HepG2 (cell line): ENCODE data around the gene PLCG2.

Source experiments
- JDP2 ChIP-seq: sonication (generic); formaldehyde crosslinking; IDR thresholded peaks from 2 replicates; pipeline ENCODE4 v1.8.1; 2022; ENCODE audit warnings: missing genetic modification reagents, borderline replicate concordance
- KAT2B ChIP-seq: fragments of 150-350 bp; IDR thresholded peaks from 2 replicates; pipeline ENCODE4 v1.6.1; 2014; ENCODE audit warnings: low read depth, low read length, borderline replicate concordance
- KLF15 ChIP-seq: sonication (generic); formaldehyde crosslinking; IDR thresholded peaks from 2 replicates; pipeline ENCODE4 v1.8.1; 2023; ENCODE audit warnings: borderline replicate concordance, mild to moderate bottlenecking, inconsistent platforms, missing genetic modification reagents, mixed read lengths
- MTF1 ChIP-seq: sonication (generic); formaldehyde crosslinking; IDR thresholded peaks from 2 replicates; pipeline ENCODE4 v1.5.0; 2020; ENCODE audit warnings: missing genetic modification reagents
- MYC ChIP-seq: sonication (generic); formaldehyde crosslinking; IDR thresholded peaks from 2 replicates; pipeline ENCODE4 v1.9.0; 2021; ENCODE audit warnings: missing genetic modification reagents, borderline replicate concordance
- POLR2A ChIP-seq, 2 experiments: IDR thresholded peaks; 2 replicates each; pipeline ENCODE4 v1.6.1; 2011; ENCODE audit warnings: low read depth in 2 of 2, low read length in 2 of 2, mild to moderate bottlenecking in 1 of 2, moderate library complexity in 1 of 2; ENCODE audit not compliant: insufficient read depth in 1 of 2
- RNF219 ChIP-seq: sonication (generic); formaldehyde crosslinking; IDR thresholded peaks from 2 replicates; pipeline ENCODE4 v1.5.0; 2020; ENCODE audit warnings: mild to moderate bottlenecking, missing genetic modification reagents
- SIN3A ChIP-seq: IDR thresholded peaks from 2 replicates; pipeline ENCODE4 v1.6.1; 2011; ENCODE audit warnings: low read depth, mild to moderate bottlenecking, control low read depth, low read length, borderline replicate concordance
- TAF1 ChIP-seq: sonication (generic); formaldehyde crosslinking; IDR thresholded peaks from 2 replicates; pipeline ENCODE4 v1.4.0; 2020; ENCODE audit warnings: missing genetic modification reagents
- THAP11 ChIP-seq: IDR thresholded peaks from 2 replicates; pipeline ENCODE4 v1.6.1; 2016; ENCODE audit warnings: missing biosample characterization, missing genetic modification reagents
- TF ChIP-seq, protein P1 (sequence below): sonication (generic); formaldehyde crosslinking; IDR thresholded peaks from 2 replicates; pipeline ENCODE4 v1.5.0; 2020; ENCODE audit warnings: mild to moderate bottlenecking, missing genetic modification reagents, moderate library complexity

GRCh38 chr16:81815429-81815766 is 36.3 kb downstream of the PLCG2 start:
- TF ChIP-seq KLF15 (CRISPR knock-in tag) (no peak), MTF1 (no peak), JDP2 (CRISPR knock-in tag) (no peak), POLR2A (IDR thresholded peaks at IDR 0.05; ENCODE audit: insufficient read depth in 1 of 2, low read depth in 2 of 2, low read length in 2 of 2) (no peak), KAT2B (no peak), RNF219 (CRISPR knock-in tag) (no peak), MYC (CRISPR knock-in tag) (no peak), SIN3A (no peak), THAP11 (CRISPR knock-in tag) (no peak), TAF1 (CRISPR knock-in tag) (no peak)
- TF ChIP-seq, protein P1, sequence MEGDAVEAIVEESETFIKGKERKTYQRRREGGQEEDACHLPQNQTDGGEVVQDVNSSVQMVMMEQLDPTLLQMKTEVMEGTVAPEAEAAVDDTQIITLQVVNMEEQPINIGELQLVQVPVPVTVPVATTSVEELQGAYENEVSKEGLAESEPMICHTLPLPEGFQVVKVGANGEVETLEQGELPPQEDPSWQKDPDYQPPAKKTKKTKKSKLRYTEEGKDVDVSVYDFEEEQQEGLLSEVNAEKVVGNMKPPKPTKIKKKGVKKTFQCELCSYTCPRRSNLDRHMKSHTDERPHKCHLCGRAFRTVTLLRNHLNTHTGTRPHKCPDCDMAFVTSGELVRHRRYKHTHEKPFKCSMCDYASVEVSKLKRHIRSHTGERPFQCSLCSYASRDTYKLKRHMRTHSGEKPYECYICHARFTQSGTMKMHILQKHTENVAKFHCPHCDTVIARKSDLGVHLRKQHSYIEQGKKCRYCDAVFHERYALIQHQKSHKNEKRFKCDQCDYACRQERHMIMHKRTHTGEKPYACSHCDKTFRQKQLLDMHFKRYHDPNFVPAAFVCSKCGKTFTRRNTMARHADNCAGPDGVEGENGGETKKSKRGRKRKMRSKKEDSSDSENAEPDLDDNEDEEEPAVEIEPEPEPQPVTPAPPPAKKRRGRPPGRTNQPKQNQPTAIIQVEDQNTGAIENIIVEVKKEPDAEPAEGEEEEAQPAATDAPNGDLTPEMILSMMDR (CRISPR knock-in tag) = no peak
